NB4 (cell line): ENCODE measurements around the gene PHOSPHO2.

ENCODE experiments used
- POLR2A ChIP-seq: IDR thresholded peaks from 2 replicates; pipeline ENCODE4 v1.6.1; 2011; ENCODE audit warnings: mild to moderate bottlenecking; ENCODE audit not compliant: insufficient read length; ENCODE audit errors: extremely low read depth
- TF ChIP-seq, protein P1 (sequence below): IDR thresholded peaks from one replicate; pipeline ENCODE4 v1.5.1; 2012; ENCODE audit warnings: low read depth, low read length

DNA sequence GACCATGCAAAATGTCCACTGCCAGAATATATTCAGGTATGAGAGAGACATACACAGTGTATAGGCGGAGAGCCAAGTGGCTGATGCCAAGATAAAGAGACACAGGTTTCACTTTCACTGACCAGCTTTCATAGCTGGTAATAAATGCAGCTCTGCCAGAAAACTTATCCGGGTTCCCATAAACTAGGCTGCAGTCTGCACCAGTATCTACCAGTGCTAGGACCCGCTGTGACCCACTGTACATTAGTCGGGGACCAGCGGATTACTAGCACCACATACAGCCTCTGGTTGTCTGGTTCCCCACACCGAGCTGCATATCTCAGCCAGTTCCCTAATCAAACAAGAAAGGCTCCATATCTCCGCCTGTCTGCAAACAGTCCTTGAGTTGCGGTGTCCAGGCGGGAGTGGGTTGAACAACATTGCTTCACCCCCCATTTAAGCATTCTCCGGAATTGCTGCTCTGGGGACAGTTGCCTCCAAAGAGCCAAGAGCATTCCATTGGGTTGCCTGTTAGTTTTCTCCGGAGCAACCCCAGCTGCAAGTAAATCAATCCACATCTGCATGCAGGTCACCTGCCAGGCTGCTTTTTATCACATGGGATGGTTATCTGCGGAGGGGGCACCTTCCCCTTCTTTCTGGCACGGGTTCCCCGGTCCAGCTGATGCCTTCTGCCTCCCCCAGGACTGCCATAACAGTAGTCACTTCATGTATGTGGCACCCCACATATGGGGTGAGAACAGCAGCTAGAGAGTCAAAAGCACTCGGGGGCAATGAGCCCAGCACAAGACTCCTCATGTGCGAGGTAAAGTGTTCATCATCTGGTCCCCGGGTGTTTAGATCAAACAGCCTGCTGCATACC lies 21.3 kb downstream of the PHOSPHO2 start:
- no peak for TF ChIP-seq POLR2A
- TF ChIP-seq, protein P1, sequence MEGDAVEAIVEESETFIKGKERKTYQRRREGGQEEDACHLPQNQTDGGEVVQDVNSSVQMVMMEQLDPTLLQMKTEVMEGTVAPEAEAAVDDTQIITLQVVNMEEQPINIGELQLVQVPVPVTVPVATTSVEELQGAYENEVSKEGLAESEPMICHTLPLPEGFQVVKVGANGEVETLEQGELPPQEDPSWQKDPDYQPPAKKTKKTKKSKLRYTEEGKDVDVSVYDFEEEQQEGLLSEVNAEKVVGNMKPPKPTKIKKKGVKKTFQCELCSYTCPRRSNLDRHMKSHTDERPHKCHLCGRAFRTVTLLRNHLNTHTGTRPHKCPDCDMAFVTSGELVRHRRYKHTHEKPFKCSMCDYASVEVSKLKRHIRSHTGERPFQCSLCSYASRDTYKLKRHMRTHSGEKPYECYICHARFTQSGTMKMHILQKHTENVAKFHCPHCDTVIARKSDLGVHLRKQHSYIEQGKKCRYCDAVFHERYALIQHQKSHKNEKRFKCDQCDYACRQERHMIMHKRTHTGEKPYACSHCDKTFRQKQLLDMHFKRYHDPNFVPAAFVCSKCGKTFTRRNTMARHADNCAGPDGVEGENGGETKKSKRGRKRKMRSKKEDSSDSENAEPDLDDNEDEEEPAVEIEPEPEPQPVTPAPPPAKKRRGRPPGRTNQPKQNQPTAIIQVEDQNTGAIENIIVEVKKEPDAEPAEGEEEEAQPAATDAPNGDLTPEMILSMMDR: no peak
